HepG2 (cell line): Measurements from ENCODE around the gene NATD1. TPM values are rescaled to one million over a fixed set of nuclear protein-coding genes. Genes with fewer than 3 reads are reported as not detected.

Experiments
- ATF1 ChIP-seq: IDR thresholded peaks from 2 replicates; pipeline ENCODE4 v1.6.1; 2016; ENCODE audit warnings: mild to moderate bottlenecking, control low read depth
- CCAR2 ChIP-seq: fragments of 200-400 bp; formaldehyde crosslinking; optimal IDR thresholded peaks from 2 replicates; pipeline ENCODE3; 2018; ENCODE audit warnings: low read depth, mild to moderate bottlenecking, low read length, moderate library complexity
- CHD4 ChIP-seq: fragments of 200-600 bp; sonication (generic); IDR thresholded peaks from 2 replicates; pipeline ENCODE4 v1.7.0; 2017; ENCODE audit warnings: mild to moderate bottlenecking, low read length, borderline replicate concordance
- FOXP1 ChIP-seq, 2 experiments: fragments of 450-650 bp in 1 of 2; IDR thresholded peaks; 2 replicates each; pipeline ENCODE4 v1.6.1; 2017 to 2018; ENCODE audit warnings: antibody characterized with exemption in 1 of 2
- GTF2F1 ChIP-seq: fragments of 150-350 bp; IDR thresholded peaks from 2 replicates; pipeline ENCODE4 v1.6.1; 2014; ENCODE audit warnings: low read length
- HDAC6 ChIP-seq: fragments of 200-600 bp; sonication (generic); IDR thresholded peaks from 2 replicates; pipeline ENCODE4 v1.7.0; 2017; ENCODE audit warnings: mild to moderate bottlenecking, antibody characterized with exemption, low read length, low read depth
- HOXA7 ChIP-seq: sonication (generic); formaldehyde crosslinking; IDR thresholded peaks from 2 replicates; pipeline ENCODE4 v1.8.1; 2022; ENCODE audit warnings: mild to moderate bottlenecking, missing genetic modification reagents, moderate library complexity
- JDP2 ChIP-seq: sonication (generic); formaldehyde crosslinking; IDR thresholded peaks from 2 replicates; pipeline ENCODE4 v1.8.1; 2022; ENCODE audit warnings: missing genetic modification reagents, borderline replicate concordance
- MIER3 ChIP-seq: IDR thresholded peaks from 2 replicates; pipeline ENCODE4 v1.6.1; 2016; ENCODE audit warnings: missing compliant biosample characterization, borderline replicate concordance
- MTF1 ChIP-seq: sonication (generic); formaldehyde crosslinking; IDR thresholded peaks from 2 replicates; pipeline ENCODE4 v1.5.0; 2020; ENCODE audit warnings: missing genetic modification reagents
- SIN3A ChIP-seq: IDR thresholded peaks from 2 replicates; pipeline ENCODE4 v1.6.1; 2011; ENCODE audit warnings: low read depth, mild to moderate bottlenecking, control low read depth, low read length, borderline replicate concordance
- SP1 ChIP-seq, 2 experiments: fragments of 450-650 bp in 1 of 2; sonication (generic) in 1 of 2; formaldehyde crosslinking in 1 of 2; IDR thresholded peaks; 2 replicates each; pipeline versions ENCODE4 v1.4.0 to v1.6.1; 2016 to 2020; ENCODE audit warnings: missing genetic modification reagents in 1 of 2
- SRSF9 ChIP-seq: fragments of 200-400 bp; formaldehyde crosslinking; IDR thresholded peaks from 2 replicates; pipeline ENCODE4 v1.6.1; 2018; ENCODE audit warnings: borderline replicate concordance, mild to moderate bottlenecking, low read depth, low read length; ENCODE audit not compliant: insufficient read depth, poor library complexity, severe bottlenecking
- SYNCRIP ChIP-seq: fragments of 200-400 bp; formaldehyde crosslinking; IDR thresholded peaks from 2 replicates; pipeline ENCODE4 v1.6.1; 2018; ENCODE audit warnings: mild to moderate bottlenecking, low read depth, low read length; ENCODE audit not compliant: insufficient read depth
- TOPORS ChIP-seq: sonication (generic); formaldehyde crosslinking; IDR thresholded peaks from 2 replicates; pipeline ENCODE4 v1.8.0; 2023; ENCODE audit warnings: mild to moderate bottlenecking, missing genetic modification reagents
- ZNF224 ChIP-seq: sonication (generic); formaldehyde crosslinking; IDR thresholded peaks from 2 replicates; pipeline ENCODE4 v1.5.0; 2020; ENCODE audit warnings: mild to moderate bottlenecking, missing genetic modification reagents
- ZNF24 ChIP-seq: fragments of 450-650 bp; IDR thresholded peaks from 2 replicates; pipeline ENCODE4 v1.6.1; 2017; ENCODE audit warnings: antibody characterized with exemption, mild to moderate bottlenecking
- ZNF274 ChIP-seq: sonication (generic); formaldehyde crosslinking; IDR thresholded peaks from 2 replicates; pipeline ENCODE4 v1.5.1; 2020; ENCODE audit warnings: mild to moderate bottlenecking, missing genetic modification reagents
- ZNF354B ChIP-seq: sonication (generic); formaldehyde crosslinking; IDR thresholded peaks from 2 replicates; pipeline ENCODE4 v1.8.0; 2022; ENCODE audit warnings: mild to moderate bottlenecking, missing genetic modification reagents
- ZNF619 ChIP-seq: sonication (generic); formaldehyde crosslinking; IDR thresholded peaks from 2 replicates; pipeline ENCODE4 v1.4.0; 2020; ENCODE audit warnings: mild to moderate bottlenecking, missing genetic modification reagents
- ZNF790 ChIP-seq: sonication (generic); formaldehyde crosslinking; IDR thresholded peaks from 2 replicates; pipeline ENCODE4 v1.8.0; 2022; ENCODE audit warnings: missing genetic modification reagents, mild to moderate bottlenecking, borderline replicate concordance
- ZNF839 ChIP-seq: sonication (generic); formaldehyde crosslinking; IDR thresholded peaks from 2 replicates; pipeline ENCODE4 v1.4.0; 2020; ENCODE audit warnings: missing genetic modification reagents, mild to moderate bottlenecking, borderline replicate concordance
- ZNF841 ChIP-seq: sonication (generic); formaldehyde crosslinking; IDR thresholded peaks from 2 replicates; pipeline ENCODE4 v1.8.1; 2023; ENCODE audit warnings: missing genetic modification reagents, borderline replicate concordance
- polyA plus RNA-seq, 8 experiments: library from polyadenylated mRNA; depleted of rRNA in 3 of 8; stranded (reverse) in 7 of 8; unstranded in 1 of 8; fragments of >200 nt; fragmentation: Illumina TruSeq in 4 of 8; extraction: Trizol in 4 of 8; gene quantifications; 2 replicates each; pipeline versions ENCODE4 v1.2.1 to v1.2.3, GENCODE V29; 2011 to 2016; ENCODE audit warnings: low read depth in 4 of 8, missing spikeins in 1 of 8, mixed read lengths in 1 of 8; ENCODE audit not compliant: insufficient read depth in 1 of 8
- total RNA-seq, 5 experiments: library from RNA; depleted of rRNA; stranded (reverse); fragments of >200 nt; fragmentation: Illumina TruSeq; extraction: Trizol; gene quantifications; 2 replicates each; pipeline ENCODE4 v1.2.3, GENCODE V29; 2016; ENCODE audit warnings: low read depth in 1 of 5
- TF ChIP-seq, protein P1 (sequence below): sonication (generic); formaldehyde crosslinking; IDR thresholded peaks from 2 replicates; pipeline ENCODE4 v1.8.0; 2022; ENCODE audit warnings: low read depth, missing genetic modification reagents
- TF ChIP-seq, protein P2 (sequence below): sonication (generic); formaldehyde crosslinking; IDR thresholded peaks from 2 replicates; pipeline ENCODE4 v1.4.0; 2020; ENCODE audit warnings: mild to moderate bottlenecking, missing genetic modification reagents
- TF ChIP-seq, protein P3 (sequence below): sonication (generic); formaldehyde crosslinking; IDR thresholded peaks from 2 replicates; pipeline ENCODE4 v1.4.0; 2020; ENCODE audit warnings: missing genetic modification reagents; ENCODE audit errors: not compliant biosample characterization
- TF ChIP-seq, protein P4 (sequence below): IDR thresholded peaks from 2 replicates; pipeline ENCODE4 v1.6.1; 2016; ENCODE audit warnings: control low read depth

NATD1 gene
- total and polyA plus RNA-seq, 2 of the 13 experiments (the other 11 are each of a cell fraction or from before 2014, with no cell fraction given): 0.31 to 2.3 TPM

DNA sequence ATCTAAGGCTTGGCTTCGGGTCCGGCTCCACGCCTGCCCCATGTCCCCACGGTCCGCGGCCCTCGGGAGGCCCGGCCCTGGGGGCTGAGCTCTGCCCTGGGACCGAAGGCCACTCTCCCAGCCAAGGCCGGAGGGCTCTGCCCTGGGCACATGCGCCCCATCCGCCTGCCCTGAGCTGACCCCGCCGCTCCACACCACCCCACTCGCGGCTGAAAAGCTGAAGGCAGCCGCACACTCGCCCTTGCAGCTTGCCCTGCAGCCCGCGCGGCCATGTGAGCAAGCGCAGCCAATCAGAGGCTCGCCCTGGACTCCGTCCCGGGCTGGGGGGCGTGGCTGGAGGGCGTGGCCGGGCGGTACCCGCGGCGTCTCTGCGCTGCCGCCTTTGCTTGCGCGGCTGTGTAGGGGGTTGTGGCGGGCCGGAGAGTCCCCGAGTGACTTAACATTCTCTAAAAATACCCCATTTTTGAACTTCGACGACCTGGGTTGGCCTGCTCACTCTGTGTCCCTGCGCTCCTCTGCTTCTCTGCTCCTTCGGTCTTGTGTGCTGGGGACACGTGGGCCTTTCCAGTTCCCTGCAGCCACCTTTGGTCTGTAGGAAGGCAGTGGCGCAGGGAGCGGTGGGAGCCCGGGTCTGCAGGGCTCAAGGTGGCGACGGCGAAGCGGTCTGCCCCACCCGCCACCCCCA is 22.5 kb upstream of the NATD1 start (continued):
- TF ChIP-seq GTF2F1 (no peak), CCAR2 (no peak), CHD4 (no peak), ZNF839 (CRISPR knock-in tag) (peak; percentile 83; the same call in 1 of the 2 replicates), ZNF841 (CRISPR knock-in tag) (no peak), ZNF790 (CRISPR knock-in tag) (0 out of 2 replicates have a peak, but pooled peaks have one; percentile 79), SRSF9 (no peak), MIER3 (no peak), SIN3A (no peak), HDAC6 (no peak), ZNF24 (no peak), MTF1 (CRISPR knock-in tag) (no peak), ZNF619 (CRISPR knock-in tag) (peak; percentile 34; the same call in 1 of the 2 replicates), ZNF274 (CRISPR knock-in tag) (peak; percentile 76; the same call in 1 of the 2 replicates), FOXP1 (IDR thresholded peaks at IDR 0.05) (no peak), FOXP1 (CRISPR knock-in tag; IDR thresholded peaks at IDR 0.05) (no peak), SYNCRIP (no peak), JDP2 (CRISPR knock-in tag) (no peak), SP1 (IDR thresholded peaks at IDR 0.05) (no peak), SP1 (CRISPR knock-in tag; IDR thresholded peaks at IDR 0.05) (peak; percentile 79), ATF1 (no peak), TOPORS (CRISPR knock-in tag) (no peak), ZNF224 (CRISPR knock-in tag) (0 out of 2 replicates have a peak, but pooled peaks have one; percentile 54), HOXA7 (CRISPR knock-in tag) (no peak), ZNF354B (CRISPR knock-in tag) (no peak)
- TF ChIP-seq, protein P1, sequence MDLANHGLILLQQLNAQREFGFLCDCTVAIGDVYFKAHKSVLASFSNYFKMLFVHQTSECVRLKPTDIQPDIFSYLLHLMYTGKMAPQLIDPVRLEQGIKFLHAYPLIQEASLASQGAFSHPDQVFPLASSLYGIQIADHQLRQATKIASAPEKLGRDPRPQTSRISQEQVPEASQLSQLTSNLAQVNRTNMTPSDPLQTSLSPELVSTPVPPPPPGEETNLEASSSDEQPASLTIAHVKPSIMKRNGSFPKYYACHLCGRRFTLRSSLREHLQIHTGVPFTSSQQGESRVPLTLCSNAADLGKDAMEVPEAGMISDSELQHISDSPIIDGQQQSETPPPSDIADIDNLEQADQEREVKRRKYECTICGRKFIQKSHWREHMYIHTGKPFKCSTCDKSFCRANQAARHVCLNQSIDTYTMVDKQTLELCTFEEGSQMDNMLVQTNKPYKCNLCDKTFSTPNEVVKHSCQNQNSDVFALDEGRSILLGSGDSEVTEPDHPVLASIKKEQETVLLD (CRISPR knock-in tag): no peak
- TF ChIP-seq, protein P2, sequence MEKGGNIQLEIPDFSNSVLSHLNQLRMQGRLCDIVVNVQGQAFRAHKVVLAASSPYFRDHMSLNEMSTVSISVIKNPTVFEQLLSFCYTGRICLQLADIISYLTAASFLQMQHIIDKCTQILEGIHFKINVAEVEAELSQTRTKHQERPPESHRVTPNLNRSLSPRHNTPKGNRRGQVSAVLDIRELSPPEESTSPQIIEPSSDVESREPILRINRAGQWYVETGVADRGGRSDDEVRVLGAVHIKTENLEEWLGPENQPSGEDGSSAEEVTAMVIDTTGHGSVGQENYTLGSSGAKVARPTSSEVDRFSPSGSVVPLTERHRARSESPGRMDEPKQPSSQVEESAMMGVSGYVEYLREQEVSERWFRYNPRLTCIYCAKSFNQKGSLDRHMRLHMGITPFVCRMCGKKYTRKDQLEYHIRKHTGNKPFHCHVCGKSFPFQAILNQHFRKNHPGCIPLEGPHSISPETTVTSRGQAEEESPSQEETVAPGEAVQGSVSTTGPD: no peak
- TF ChIP-seq, protein P3, sequence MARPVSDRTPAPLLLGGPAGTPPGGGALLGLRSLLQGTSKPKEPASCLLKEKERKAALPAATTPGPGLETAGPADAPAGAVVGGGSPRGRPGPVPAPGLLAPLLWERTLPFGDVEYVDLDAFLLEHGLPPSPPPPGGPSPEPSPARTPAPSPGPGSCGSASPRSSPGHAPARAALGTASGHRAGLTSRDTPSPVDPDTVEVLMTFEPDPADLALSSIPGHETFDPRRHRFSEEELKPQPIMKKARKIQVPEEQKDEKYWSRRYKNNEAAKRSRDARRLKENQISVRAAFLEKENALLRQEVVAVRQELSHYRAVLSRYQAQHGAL: no peak
- TF ChIP-seq, protein P4, sequence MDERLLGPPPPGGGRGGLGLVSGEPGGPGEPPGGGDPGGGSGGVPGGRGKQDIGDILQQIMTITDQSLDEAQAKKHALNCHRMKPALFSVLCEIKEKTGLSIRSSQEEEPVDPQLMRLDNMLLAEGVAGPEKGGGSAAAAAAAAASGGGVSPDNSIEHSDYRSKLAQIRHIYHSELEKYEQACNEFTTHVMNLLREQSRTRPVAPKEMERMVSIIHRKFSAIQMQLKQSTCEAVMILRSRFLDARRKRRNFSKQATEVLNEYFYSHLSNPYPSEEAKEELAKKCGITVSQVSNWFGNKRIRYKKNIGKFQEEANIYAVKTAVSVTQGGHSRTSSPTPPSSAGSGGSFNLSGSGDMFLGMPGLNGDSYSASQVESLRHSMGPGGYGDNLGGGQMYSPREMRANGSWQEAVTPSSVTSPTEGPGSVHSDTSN (CRISPR knock-in tag): no peak
